Measurements from ENCODE around the gene CLSTN1. TPM values are rescaled to one million over a fixed set of nuclear protein-coding genes. Genes with fewer than 3 reads are reported as not detected.

Gene CLSTN1
- polyA plus RNA-seq, 1 of the 3 experiments (the other 2 are of a cell fraction), result 59.6 TPM

DNA sequence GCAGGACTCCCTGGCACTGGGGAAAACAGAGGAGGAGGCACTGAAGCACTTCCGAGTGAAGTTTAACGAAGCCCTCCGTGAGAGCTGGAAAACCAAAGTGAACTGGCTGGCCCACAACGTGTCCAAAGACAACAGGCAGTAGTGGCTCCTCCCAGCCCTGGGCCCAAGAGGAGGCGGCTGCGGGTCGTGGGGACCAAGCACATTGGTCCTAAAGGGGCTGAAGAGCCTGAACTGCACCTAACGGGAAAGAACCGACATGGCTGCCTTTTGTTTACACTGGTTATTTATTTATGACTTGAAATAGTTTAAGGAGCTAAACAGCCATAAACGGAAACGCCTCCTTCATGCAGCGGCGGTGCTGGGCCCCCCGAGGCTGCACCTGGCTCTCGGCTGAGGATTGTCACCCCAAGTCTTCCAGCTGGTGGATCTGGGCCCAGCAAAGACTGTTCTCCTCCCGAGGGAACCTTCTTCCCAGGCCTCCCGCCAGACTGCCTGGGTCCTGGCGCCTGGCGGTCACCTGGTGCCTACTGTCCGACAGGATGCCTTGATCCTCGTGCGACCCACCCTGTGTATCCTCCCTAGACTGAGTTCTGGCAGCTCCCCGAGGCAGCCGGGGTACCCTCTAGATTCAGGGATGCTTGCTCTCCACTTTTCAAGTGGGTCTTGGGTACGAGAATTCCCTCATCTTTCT is 96.7 kb downstream of the CLSTN1 start:
- Histone ChIP-seq H3K9me3 (no peaks in the 10 kb centered on the region), H3K4me1 (ENCODE audit: control insufficient read depth in 1 of 2, insufficient read depth in 2 of 2, low read depth in 1 of 2, low read length in 1 of 2) (no peaks in the 10 kb centered on the region), H3F3A (replicated peaks; ENCODE audit: insufficient read depth) (no peaks in the 10 kb centered on the region), H3K27ac (ENCODE audit: low read depth in 2 of 2, low read length in 1 of 2) (no peak overlapping the region), H3K9ac (no peak overlapping the region), H3K4me3 (ENCODE audit: low read depth in 2 of 2, low read length in 1 of 2) (no peak overlapping the region), H3K36me3 (replicated peaks in 1 of 2; ENCODE audit: control insufficient read depth in 1 of 2, insufficient read depth in 2 of 2, low read length in 1 of 2) (peaks cover 6 to 46% of the 10 kb centered on the region in 2 experiments), H3K4me2 (no peak overlapping the region), H3K27me3 (ENCODE audit: insufficient read depth) (no peaks in the 10 kb centered on the region), H4K20me1 (ENCODE audit: insufficient read depth) (no peaks in the 10 kb centered on the region), H2AFZ (ENCODE audit: low read depth) (no peak overlapping the region), H3K9me2 (no peaks in the 10 kb centered on the region), H3K79me2 (ENCODE audit: insufficient read depth) (no peaks in the 10 kb centered on the region)
- ChIA-PET CTCF (interaction anchor here (1.2 to 1.9 kb wide), 3 partner anchors 12 to 100 kb away, joined by 3 to 5 read pairs (median 3); no protein-coding TSS in a partner anchor), POLR2A (interaction anchor here (0.6 kb wide), 1 partner anchor 120 kb away, joined by 4 read pairs; no protein-coding TSS in a partner anchor)
- TF ChIP-seq, protein P1, sequence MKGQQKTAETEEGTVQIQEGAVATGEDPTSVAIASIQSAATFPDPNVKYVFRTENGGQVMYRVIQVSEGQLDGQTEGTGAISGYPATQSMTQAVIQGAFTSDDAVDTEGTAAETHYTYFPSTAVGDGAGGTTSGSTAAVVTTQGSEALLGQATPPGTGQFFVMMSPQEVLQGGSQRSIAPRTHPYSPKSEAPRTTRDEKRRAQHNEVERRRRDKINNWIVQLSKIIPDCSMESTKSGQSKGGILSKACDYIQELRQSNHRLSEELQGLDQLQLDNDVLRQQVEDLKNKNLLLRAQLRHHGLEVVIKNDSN (IDR thresholded peaks at IDR 0.05; ENCODE audit: borderline replicate concordance, low read depth), result no peak
- TF ChIP-seq EZH2phosphoT487 (IDR thresholded peaks at IDR 0.05; ENCODE audit: borderline replicate concordance, low read depth), result no peak
- no peak for TF ChIP-seq FOXM1 (IDR thresholded peaks at IDR 0.05; ENCODE audit: low read depth)
- TF ChIP-seq, protein P2, sequence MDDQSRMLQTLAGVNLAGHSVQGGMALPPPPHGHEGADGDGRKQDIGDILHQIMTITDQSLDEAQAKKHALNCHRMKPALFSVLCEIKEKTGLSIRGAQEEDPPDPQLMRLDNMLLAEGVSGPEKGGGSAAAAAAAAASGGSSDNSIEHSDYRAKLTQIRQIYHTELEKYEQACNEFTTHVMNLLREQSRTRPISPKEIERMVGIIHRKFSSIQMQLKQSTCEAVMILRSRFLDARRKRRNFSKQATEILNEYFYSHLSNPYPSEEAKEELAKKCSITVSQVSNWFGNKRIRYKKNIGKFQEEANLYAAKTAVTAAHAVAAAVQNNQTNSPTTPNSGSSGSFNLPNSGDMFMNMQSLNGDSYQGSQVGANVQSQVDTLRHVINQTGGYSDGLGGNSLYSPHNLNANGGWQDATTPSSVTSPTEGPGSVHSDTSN (IDR thresholded peaks at IDR 0.05), result no peak
- TF ChIP-seq TCF12 (IDR thresholded peaks at IDR 0.05), result no peak
- no peak for TF ChIP-seq SIN3A (IDR thresholded peaks at IDR 0.05; ENCODE audit: borderline replicate concordance, low read depth, low read length)
- no peak for TF ChIP-seq SMC3 (IDR thresholded peaks at IDR 0.05; ENCODE audit: low read depth, low read length)
- no peak for TF ChIP-seq TAF1 (IDR thresholded peaks at IDR 0.05; ENCODE audit: borderline replicate concordance, low read depth, low read length)
- TF ChIP-seq GATA2 (CRISPR knock-in tag; IDR thresholded peaks at IDR 0.05), result no peak
- TF ChIP-seq POLR2AphosphoS5 (IDR thresholded peaks at IDR 0.05; ENCODE audit: low read depth, low read length), result no peak
- TF ChIP-seq EP300 (IDR thresholded peaks at IDR 0.05; ENCODE audit: borderline replicate concordance in 1 of 2, low read depth in 1 of 2, low read length in 1 of 2), result no peak
- TF ChIP-seq REST (IDR thresholded peaks at IDR 0.05; ENCODE audit: low read depth, low read length), result no peak
- TF ChIP-seq RCOR1 (IDR thresholded peaks at IDR 0.05; ENCODE audit: low read length), result no peak
- no peak for TF ChIP-seq RXRA (IDR thresholded peaks at IDR 0.05; ENCODE audit: borderline replicate concordance, low read depth)
- WGBS (ENCODE audit: low lambda C conversion rate), result 86% methylated on average over 19 of the region's 25 CpGs
- no peak for DNase-seq

All from SK-N-SH (cell line).